OCI-LY7 (cell line): Measurements from ENCODE around the gene DNAH11. TPM values are rescaled to one million over a fixed set of nuclear protein-coding genes. Genes with fewer than 3 reads are reported as not detected.

Experiments used
- BruUV-seq: library from RNA; stranded (reverse); fragments of 400-500 nt; replicated peaks from 2 replicates; lab custom pipeline; 2021; lab: Mats Ljungman, UMichigan
- CTCF ChIA-PET: fragments of 300-600 bp; sonication (Branson Sonifier 250); formaldehyde crosslinking; loops from one replicate; lab custom pipeline; 2022; ENCODE audit warnings: antibody characterized with exemption; ENCODE audit not compliant: unreplicated experiment; lab: Charles Lee
- POLR2A ChIA-PET: fragments of 300-600 bp; sonication (Branson Sonifier 250); formaldehyde crosslinking; loops from one replicate; lab custom pipeline; 2022; ENCODE audit warnings: antibody characterized with exemption; lab: Charles Lee
- DNase-seq: peaks from one replicate; pipeline ENCODE4 v3.0.0-alpha.2; 2015; ENCODE audit warnings: low spot score
- H2AFZ ChIP-seq: fragments of 200-600 bp; sonication (generic), shearing (Covaris generic); 2 replicates; pipeline ENCODE4 v1.6.1; 2014; ENCODE audit warnings: mild to moderate bottlenecking, antibody characterized with exemption, low read length, moderate library complexity
- H3K27ac ChIP-seq: fragments of 200-600 bp; sonication (generic); 2 replicates; pipeline ENCODE4 v1.5.1; 2014; ENCODE audit warnings: mixed run types, low read depth, mild to moderate bottlenecking, moderate library complexity, low read length, inconsistent platforms; ENCODE audit not compliant: poor library complexity, severe bottlenecking
- H3K36me3 ChIP-seq: fragments of 200-600 bp; sonication (generic); 2 replicates; pipeline ENCODE4 v1.6.1; 2014; ENCODE audit warnings: mild to moderate bottlenecking, antibody characterized with exemption, low read length, moderate library complexity, mixed read lengths; ENCODE audit not compliant: insufficient read depth
- H3K4me1 ChIP-seq: fragments of 200-600 bp; sonication (generic); 2 replicates; pipeline ENCODE4 v1.5.1; 2014; ENCODE audit warnings: mild to moderate bottlenecking, low read length; ENCODE audit not compliant: insufficient read depth, poor library complexity, severe bottlenecking
- H3K4me2 ChIP-seq: fragments of 200-600 bp; sonication (generic); 2 replicates; pipeline ENCODE4 v1.6.1; 2014; ENCODE audit warnings: mild to moderate bottlenecking, low read length
- H3K4me3 ChIP-seq: fragments of 200-600 bp; sonication (generic); 2 replicates; pipeline ENCODE4 v1.5.1; 2014; ENCODE audit warnings: mild to moderate bottlenecking, low read depth, low read length; ENCODE audit not compliant: poor library complexity, severe bottlenecking
- H3K79me2 ChIP-seq: fragments of 200-600 bp; sonication (generic); 2 replicates; pipeline ENCODE4 v1.6.1; 2016; ENCODE audit warnings: low read depth, mild to moderate bottlenecking, low read length, moderate library complexity, mixed read lengths; ENCODE audit not compliant: insufficient read depth
- H3K9me2 ChIP-seq: fragments of 200-600 bp; sonication (generic); 2 replicates; pipeline ENCODE4 v1.6.1; 2016; ENCODE audit warnings: mild to moderate bottlenecking, low read length, mixed read lengths; ENCODE audit not compliant: insufficient read depth
- H3K9me3 ChIP-seq: fragments of 200-600 bp; sonication (generic); 2 replicates; pipeline ENCODE4 v1.6.1; 2014; ENCODE audit warnings: mild to moderate bottlenecking, mixed run types, low read length, mixed read lengths
- H4K20me1 ChIP-seq: fragments of 200-600 bp; sonication (generic); 2 replicates; pipeline ENCODE4 v1.6.1; 2014; ENCODE audit warnings: mild to moderate bottlenecking, antibody characterized with exemption, low read length, moderate library complexity, mixed read lengths; ENCODE audit not compliant: insufficient read depth
- EZH2phosphoT487 ChIP-seq: fragments of 200-600 bp; sonication (generic); IDR thresholded peaks from 2 replicates; pipeline ENCODE4 v1.6.1; 2018; ENCODE audit warnings: low read depth, borderline replicate concordance, mild to moderate bottlenecking, mixed run types, antibody characterized with exemption, low read length, moderate library complexity, mixed read lengths
- intact Hi-C: fragments of 100-400 bp; cut with micrococcal nuclease; formaldehyde crosslinking; loops from one replicate; pipeline ENCODE4 v1.10.0; 2022; ENCODE audit not compliant: unreplicated experiment
- total RNA-seq, 2 experiments: library from RNA; depleted of rRNA in 1 of 2; stranded (reverse); fragments of >200 nt in 1 of 2; shearing (Covaris generic) in 1 of 2; gene quantifications; 2 replicates each; pipeline ENCODE4 v1.2.3, GENCODE V29; 2014 to 2022
- TF ChIP-seq, protein P1 (sequence below): fragments of 200-600 bp; sonication (generic); conservative IDR thresholded peaks from 2 replicates; pipeline ENCODE4 v1.5.1; 2014; ENCODE audit warnings: mild to moderate bottlenecking, antibody characterized with exemption, low read length, moderate library complexity, mixed read lengths

Gene DNAH11
- total RNA-seq, 2 experiments from 2014 or later, result not detected

GRCh38 chr7:21829731-21830130 is 286.9 kb downstream of the DNAH11 start:
- intact Hi-C loops, result no loop called here
- DNase-seq, result no peak
- CTCF ChIA-PET, result no interaction called here
- Histone ChIP-seq H3K36me3 (no peaks in the 10 kb centered on the region), H3K4me1 (no peaks in the 10 kb centered on the region), H2AFZ (no peak overlapping the region), H4K20me1 (no peaks in the 10 kb centered on the region), H3K4me2 (no peak overlapping the region), H3K9me2 (no peaks in the 10 kb centered on the region), H3K27ac (no peak overlapping the region), H3K9me3 (no peaks in the 10 kb centered on the region), H3K4me3 (no peak overlapping the region), H3K79me2 (no peaks in the 10 kb centered on the region)
- POLR2A ChIA-PET, result interaction anchor here (0.6 kb wide), 3 partner anchors 17 to 178 kb away, joined by 5 to 9 read pairs (median 6); no protein-coding TSS in a partner anchor
- TF ChIP-seq, protein P1, sequence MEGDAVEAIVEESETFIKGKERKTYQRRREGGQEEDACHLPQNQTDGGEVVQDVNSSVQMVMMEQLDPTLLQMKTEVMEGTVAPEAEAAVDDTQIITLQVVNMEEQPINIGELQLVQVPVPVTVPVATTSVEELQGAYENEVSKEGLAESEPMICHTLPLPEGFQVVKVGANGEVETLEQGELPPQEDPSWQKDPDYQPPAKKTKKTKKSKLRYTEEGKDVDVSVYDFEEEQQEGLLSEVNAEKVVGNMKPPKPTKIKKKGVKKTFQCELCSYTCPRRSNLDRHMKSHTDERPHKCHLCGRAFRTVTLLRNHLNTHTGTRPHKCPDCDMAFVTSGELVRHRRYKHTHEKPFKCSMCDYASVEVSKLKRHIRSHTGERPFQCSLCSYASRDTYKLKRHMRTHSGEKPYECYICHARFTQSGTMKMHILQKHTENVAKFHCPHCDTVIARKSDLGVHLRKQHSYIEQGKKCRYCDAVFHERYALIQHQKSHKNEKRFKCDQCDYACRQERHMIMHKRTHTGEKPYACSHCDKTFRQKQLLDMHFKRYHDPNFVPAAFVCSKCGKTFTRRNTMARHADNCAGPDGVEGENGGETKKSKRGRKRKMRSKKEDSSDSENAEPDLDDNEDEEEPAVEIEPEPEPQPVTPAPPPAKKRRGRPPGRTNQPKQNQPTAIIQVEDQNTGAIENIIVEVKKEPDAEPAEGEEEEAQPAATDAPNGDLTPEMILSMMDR, result no peak
- TF ChIP-seq EZH2phosphoT487, result no peak
- BruUV-seq, result no TSS peak

DNA sequence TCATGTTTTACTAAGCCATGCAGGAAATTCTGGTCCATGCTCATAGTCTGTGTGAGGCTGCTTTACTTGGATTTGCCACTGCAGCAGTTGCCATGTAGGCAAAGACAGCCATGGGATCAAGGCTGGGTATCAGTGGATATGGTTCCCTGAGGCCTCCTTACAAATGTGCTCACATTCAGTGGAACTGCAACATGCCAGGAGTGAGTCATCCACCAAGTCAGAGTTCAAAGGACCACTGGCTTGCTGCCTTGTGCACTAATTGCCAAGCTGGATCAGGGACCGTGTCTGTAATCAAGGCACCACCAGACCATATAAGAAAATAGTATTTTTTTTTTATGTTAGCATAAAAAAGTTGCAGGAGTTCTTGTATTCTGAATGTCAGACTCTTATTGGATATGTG is 301.9 kb downstream of the DNAH11 start:
- no peaks in the 10 kb centered on the region for H3K36me3 ChIP-seq
- DNase-seq, result no peak
- ChIA-PET CTCF (no interaction called here), POLR2A (interaction anchor here (0.7 to 0.9 kb wide), 2 partner anchors 75 to 91 kb away, joined by 3 read pairs; no protein-coding TSS in a partner anchor)
- no peaks in the 10 kb centered on the region for H3K9me2 ChIP-seq
- H3K79me2 ChIP-seq, result no peaks in the 10 kb centered on the region
- no peaks in the 10 kb centered on the region for H3K4me1 ChIP-seq
- BruUV-seq, result no TSS peak
- H3K4me2 ChIP-seq, result no peak overlapping the region
- intact Hi-C loops, result loop anchor here (5.0 kb wide), 1 partner anchor 158 kb away; no protein-coding TSS in a partner anchor
- H4K20me1 ChIP-seq, result no peaks in the 10 kb centered on the region
- H3K4me3 ChIP-seq, result no peak overlapping the region
- no peak overlapping the region for H3K27ac ChIP-seq
- H3K9me3 ChIP-seq, result no peaks in the 10 kb centered on the region
- no peak overlapping the region for H2AFZ ChIP-seq
- no peak for TF ChIP-seq EZH2phosphoT487
- TF ChIP-seq, protein P1, result no peak

- no peak overlapping the region for H3K27ac ChIP-seq
- CTCF ChIA-PET, result no interaction called here
These were observed 307.9 kb downstream of the DNAH11 start for GRCh38 chr7:21850531-21851285.

More at GRCh38 chr7:21850531-21851285, 307.9 kb downstream of the DNAH11 start:
- DNase-seq, result no peak
- H3K9me3 ChIP-seq, result no peaks in the 10 kb centered on the region
- intact Hi-C loops, result no loop called here
- no peaks in the 10 kb centered on the region for H3K9me2 ChIP-seq
- TF ChIP-seq, protein P1, result no peak
- TF ChIP-seq EZH2phosphoT487, result no peak
- H3K36me3 ChIP-seq, result no peaks in the 10 kb centered on the region
- H3K79me2 ChIP-seq, result no peaks in the 10 kb centered on the region
- BruUV-seq, result no TSS peak
- H2AFZ ChIP-seq, result no peak overlapping the region
- H3K4me3 ChIP-seq, result no peak overlapping the region
- H4K20me1 ChIP-seq, result no peaks in the 10 kb centered on the region
- H3K4me1 ChIP-seq, result peaks cover 5% of the 10 kb centered on the region
- no peak overlapping the region for H3K4me2 ChIP-seq
- POLR2A ChIA-PET, result interaction anchor here (0.7 to 2.6 kb wide), 5 partner anchors 12 to 1882 kb away, joined by 3 to 11 read pairs (median 3); no protein-coding TSS in a partner anchor
